IPS DF 6.9 (cell line): ENCODE measurements around the gene GABRG3.

Source experiments
- DNase-seq: peaks from one replicate; pipeline ENCODE4 v3.0.0-alpha.2; 2013; ENCODE audit warnings: low read depth, low spot score
- H3K27ac ChIP-seq: one replicate; pipeline ENCODE4 v1.5.1; 2013; ENCODE audit warnings: low read length, control low read depth
- H3K27me3 ChIP-seq: 2 replicates; pipeline ENCODE4 v1.6.1; 2013; ENCODE audit warnings: mild to moderate bottlenecking, low read length; ENCODE audit not compliant: control insufficient read depth, insufficient read depth
- H3K36me3 ChIP-seq: 2 replicates; pipeline ENCODE4 v1.6.1; 2013; ENCODE audit warnings: low read length; ENCODE audit not compliant: control insufficient read depth, insufficient read depth
- H3K4me1 ChIP-seq: 2 replicates; pipeline ENCODE4 v1.6.1; 2013; ENCODE audit warnings: low read length; ENCODE audit not compliant: control insufficient read depth, insufficient read depth
- H3K4me3 ChIP-seq: 2 replicates; pipeline ENCODE4 v1.5.1; 2013; ENCODE audit warnings: mild to moderate bottlenecking, low read length
- H3K9me3 ChIP-seq: 2 replicates; pipeline ENCODE4 v1.6.1; 2013; ENCODE audit warnings: low read length, inconsistent platforms; ENCODE audit not compliant: control insufficient read depth, insufficient read depth
- WGBS: extraction: QIAGEN DNeasy Blood & Tissue Kit; methylation state at CpG from one replicate; pipeline ENCODE4 v1.1.7; 2013; ENCODE audit warnings: mixed read lengths, missing lambda C conversion rate; ENCODE audit not compliant: insufficient read length, insufficient coverage; 5-methylcytosine and 5-hydroxymethylcytosine counted together

GABRG3 gene

DNA sequence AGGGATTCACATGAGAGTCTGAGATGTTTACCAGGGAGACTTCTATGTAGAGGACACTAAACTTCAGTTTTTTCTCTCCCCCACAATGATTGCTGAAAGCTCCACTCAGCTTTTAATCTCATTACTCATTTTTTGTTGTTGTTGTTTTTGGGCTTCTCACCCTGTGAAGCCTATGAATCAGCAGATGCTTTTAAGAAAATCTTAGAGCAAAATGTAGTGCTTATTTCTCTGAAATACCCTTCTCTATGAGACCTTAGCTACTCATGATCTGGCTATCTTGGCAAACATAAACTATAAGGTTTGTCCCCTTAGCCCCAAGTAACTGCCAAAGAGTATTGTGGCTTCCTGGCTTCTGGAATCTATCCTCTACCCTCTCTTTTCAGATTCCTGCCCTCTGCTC is 590.8 kb downstream of the GABRG3 start:
- H3K27ac ChIP-seq = no peak overlapping the region
- no peaks in the 10 kb centered on the region for H3K36me3 ChIP-seq
- no peaks in the 10 kb centered on the region for H3K27me3 ChIP-seq
- H3K4me3 ChIP-seq = no peak overlapping the region
- no peak for DNase-seq
- peaks cover 3% of the 10 kb centered on the region for H3K9me3 ChIP-seq
- H3K4me1 ChIP-seq = no peaks in the 10 kb centered on the region

DNA sequence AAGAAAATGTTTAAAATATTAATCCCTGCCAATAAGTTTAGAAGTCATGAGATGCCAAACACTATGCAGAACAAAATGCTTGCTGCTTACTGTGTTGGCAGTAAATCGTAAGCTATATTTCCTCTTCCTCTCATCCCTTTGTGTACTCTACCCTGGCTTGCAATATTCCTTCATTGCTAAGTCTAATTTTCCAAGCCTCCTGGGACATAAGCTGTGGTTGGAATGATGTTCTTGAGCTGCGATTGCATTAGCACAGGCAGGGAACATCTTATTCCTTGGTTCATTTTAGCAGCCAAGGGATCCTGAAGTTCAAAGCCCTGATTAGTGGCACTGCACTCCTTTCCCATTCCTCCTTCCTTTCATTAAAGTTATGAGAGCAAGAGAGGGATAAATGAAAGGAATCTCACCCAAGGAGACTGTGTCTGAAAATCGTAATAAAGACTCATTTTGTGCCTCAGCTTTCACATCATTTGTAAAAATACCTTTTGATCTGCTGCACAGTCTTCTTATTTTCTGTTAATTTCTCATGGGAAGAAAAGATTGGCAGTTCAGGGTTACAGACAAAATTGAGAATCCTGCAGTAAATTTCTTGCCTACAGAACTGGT is 592.9 kb downstream of the GABRG3 start:
- no peaks in the 10 kb centered on the region for H3K27me3 ChIP-seq
- H3K36me3 ChIP-seq = no peaks in the 10 kb centered on the region
- H3K27ac ChIP-seq = no peak overlapping the region
- H3K4me1 ChIP-seq = no peaks in the 10 kb centered on the region
- peaks cover 3% of the 10 kb centered on the region for H3K9me3 ChIP-seq
- DNase-seq = no peak
- WGBS = no CpG with 5 or more reads among the region's 3 CpGs
- no peak overlapping the region for H3K4me3 ChIP-seq

DNA sequence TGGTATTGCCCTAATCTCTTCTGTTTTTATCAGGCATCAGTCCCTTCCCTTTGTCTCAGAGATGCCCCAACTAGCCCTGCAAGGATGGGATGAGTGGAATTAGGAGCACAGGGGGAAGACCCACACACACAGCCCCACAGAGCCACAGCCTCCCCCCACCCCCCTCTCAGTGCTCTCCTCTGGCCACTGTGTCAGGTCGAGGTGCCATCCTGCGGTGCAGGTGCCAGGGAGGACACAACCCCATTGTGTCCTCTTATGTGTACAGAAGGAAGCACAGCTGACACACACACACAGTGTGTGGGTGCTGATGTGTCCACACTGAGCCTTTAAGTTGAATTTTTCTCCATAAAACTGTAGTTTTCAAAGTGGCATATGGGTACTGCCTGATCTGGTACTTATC is 593.7 kb downstream of the GABRG3 start:
- H3K9me3 ChIP-seq = peaks cover 3% of the 10 kb centered on the region
- H3K4me3 ChIP-seq = no peak overlapping the region
- no peaks in the 10 kb centered on the region for H3K36me3 ChIP-seq
- no peaks in the 10 kb centered on the region for H3K27me3 ChIP-seq
- no peak overlapping the region for H3K27ac ChIP-seq
- no peak for DNase-seq
- no peaks in the 10 kb centered on the region for H3K4me1 ChIP-seq
- WGBS = no CpG with 5 or more reads among the region's 2 CpGs

DNA sequence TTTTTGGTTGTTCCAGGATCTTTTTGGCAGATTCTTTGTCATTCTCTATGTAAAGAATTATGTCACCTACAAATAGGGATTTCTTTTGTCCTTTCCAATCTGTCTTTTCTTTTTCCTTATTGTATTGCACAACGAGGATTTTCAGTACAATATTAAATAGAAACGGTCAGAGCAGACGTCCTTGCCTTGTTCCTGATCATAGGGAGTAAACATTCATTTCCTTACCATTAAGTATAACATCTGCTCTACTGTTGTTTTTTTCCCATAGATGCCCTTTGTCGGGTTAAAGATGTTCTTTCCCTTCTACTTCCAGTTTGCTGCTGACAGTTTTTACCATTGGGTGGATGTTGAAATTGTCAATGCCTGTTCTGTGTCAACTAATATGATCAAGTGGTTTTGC is 599.8 kb downstream of the GABRG3 start:
- no peak overlapping the region for H3K4me3 ChIP-seq
- no peak for DNase-seq
- no peaks in the 10 kb centered on the region for H3K27me3 ChIP-seq
- no peaks in the 10 kb centered on the region for H3K36me3 ChIP-seq
- no CpG with 5 or more reads among the region's 4 CpGs for WGBS
- H3K9me3 ChIP-seq = peaks cover 3% of the 10 kb centered on the region; the same call in 1 of the 2 replicates
- no peak overlapping the region for H3K27ac ChIP-seq
- H3K4me1 ChIP-seq = no peaks in the 10 kb centered on the region

- WGBS = no CpG with 5 or more reads among the region's 26 CpGs
- peaks cover 3% of the 10 kb centered on the region; the same call in 1 of the 2 replicates for H3K9me3 ChIP-seq
- H3K4me3 ChIP-seq = no peak overlapping the region
- H3K27me3 ChIP-seq = no peaks in the 10 kb centered on the region
- H3K36me3 ChIP-seq = no peaks in the 10 kb centered on the region
- DNase-seq = no peak
- H3K27ac ChIP-seq = no peak overlapping the region
- H3K4me1 ChIP-seq = no peaks in the 10 kb centered on the region
Observed at GRCh38 chr15:27573805-27574485, 603.0 kb downstream of the GABRG3 start.

- no peak overlapping the region for H3K27ac ChIP-seq
- no peak overlapping the region for H3K4me3 ChIP-seq
- H3K27me3 ChIP-seq = no peaks in the 10 kb centered on the region
- H3K36me3 ChIP-seq = no peaks in the 10 kb centered on the region
- peaks cover 3% of the 10 kb centered on the region; the same call in 1 of the 2 replicates for H3K9me3 ChIP-seq
- DNase-seq = no peak
- WGBS = no CpG with 5 or more reads among the region's 20 CpGs
- H3K4me1 ChIP-seq = no peaks in the 10 kb centered on the region
Observed at GRCh38 chr15:27574541-27575054, 603.6 kb downstream of the GABRG3 start.

DNA sequence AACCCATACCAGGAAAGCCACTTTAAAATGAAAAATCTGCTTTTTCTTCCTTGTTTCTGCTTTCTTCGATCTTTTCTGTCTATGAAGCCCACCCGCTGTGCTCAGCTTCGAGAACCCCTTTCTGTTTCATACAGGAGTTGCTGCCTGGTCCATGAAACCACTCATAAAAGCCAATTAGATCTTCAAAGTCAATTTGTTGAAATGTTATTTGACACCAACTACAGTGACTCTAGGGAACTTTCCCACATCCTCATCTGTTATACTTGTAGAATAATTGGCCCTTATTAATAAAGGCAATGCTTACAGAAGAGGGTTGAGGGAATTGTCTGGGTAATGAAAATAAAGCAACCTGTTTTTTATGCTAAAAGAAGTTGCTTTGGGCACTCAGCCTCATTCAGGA is 604.5 kb downstream of the GABRG3 start:
- Histone ChIP-seq H3K9me3 (peaks cover 7% of the 10 kb centered on the region; the same call in 1 of the 2 replicates), H3K27me3 (no peaks in the 10 kb centered on the region), H3K4me1 (no peaks in the 10 kb centered on the region), H3K27ac (no peak overlapping the region), H3K4me3 (no peak overlapping the region), H3K36me3 (no peaks in the 10 kb centered on the region)
- WGBS = no CpG with 5 or more reads among the region's 3 CpGs
- DNase-seq = no peak

- H3K27ac ChIP-seq = no peak overlapping the region
- WGBS = no CpG with 5 or more reads among the region's 1 CpG
- no peaks in the 10 kb centered on the region for H3K4me1 ChIP-seq
- H3K9me3 ChIP-seq = peaks cover 7% of the 10 kb centered on the region; the same call in 1 of the 2 replicates
- no peaks in the 10 kb centered on the region for H3K27me3 ChIP-seq
- H3K4me3 ChIP-seq = no peak overlapping the region
- no peaks in the 10 kb centered on the region for H3K36me3 ChIP-seq
- no peak for DNase-seq
Observed at GRCh38 chr15:27576576-27576975, 605.6 kb downstream of the GABRG3 start.

DNA sequence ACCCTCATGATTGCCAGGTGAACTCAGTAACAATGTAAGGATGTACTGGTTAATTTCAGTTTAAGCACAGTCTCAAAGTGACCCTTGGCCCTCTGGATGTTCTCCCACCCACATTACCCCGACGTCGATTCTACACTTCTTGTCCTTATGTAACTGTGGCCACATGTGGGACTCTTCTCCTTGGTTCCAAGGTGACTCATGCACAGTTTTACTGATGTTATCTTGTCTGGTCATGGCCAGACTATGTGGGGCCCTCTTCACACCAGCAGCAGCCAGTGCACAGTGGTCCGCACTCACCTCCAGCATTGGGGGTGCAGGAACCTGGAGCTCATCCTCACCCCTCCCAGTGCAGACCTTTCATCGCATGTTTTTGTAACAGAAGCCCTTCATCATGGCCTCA is 608.8 kb downstream of the GABRG3 start:
- Histone ChIP-seq H3K9me3 (peaks cover 4% of the 10 kb centered on the region; the same call in 1 of the 2 replicates), H3K4me1 (no peaks in the 10 kb centered on the region), H3K4me3 (no peak overlapping the region), H3K36me3 (no peaks in the 10 kb centered on the region), H3K27ac (no peak overlapping the region), H3K27me3 (no peaks in the 10 kb centered on the region)
- no CpG with 5 or more reads among the region's 5 CpGs for WGBS
- no peak for DNase-seq

- no CpG with 5 or more reads among the region's 5 CpGs for WGBS
- no peak overlapping the region for H3K4me3 ChIP-seq
- no peaks in the 10 kb centered on the region for H3K36me3 ChIP-seq
- no peak overlapping the region for H3K27ac ChIP-seq
- no peaks in the 10 kb centered on the region for H3K27me3 ChIP-seq
- H3K9me3 ChIP-seq = peaks cover 4% of the 10 kb centered on the region; the same call in 1 of the 2 replicates
- DNase-seq = no peak
- no peaks in the 10 kb centered on the region for H3K4me1 ChIP-seq
Observed at GRCh38 chr15:27582726-27583410, 611.9 kb downstream of the GABRG3 start.
